BJ (cell line): ENCODE results near the gene TCF19. TPM values are rescaled to one million over a fixed set of nuclear protein-coding genes. Genes with fewer than 3 reads are reported as not detected.
"Not testable (repeated sequence)": the region's sequence is repeated elsewhere in the genome, so short reads cannot be mapped to it uniquely, and the experiment has no call there.

Source experiments
- CTCF ChIA-PET: fragments of 350-600 bp; formaldehyde crosslinking; extraction: SDS; loops from one replicate; lab custom pipeline; 2021; ENCODE audit warnings: antibody characterized with exemption, inconsistent platforms; lab: Yijun Ruan, JAX
- POLR2A ChIA-PET: fragments of 300-600 bp; sonication (Branson Sonifier 250); formaldehyde crosslinking; extraction: SDS; loops from one replicate; lab custom pipeline; 2021; ENCODE audit warnings: antibody characterized with exemption; lab: Charles Lee
- DNase-seq: peaks from one replicate; pipeline ENCODE4 v3.0.0-alpha.2; 2011; ENCODE audit warnings: low read depth
- H3K27me3 ChIP-seq: 2 replicates; pipeline ENCODE4 v1.6.0; 2011; ENCODE audit warnings: low read length; ENCODE audit not compliant: control insufficient read depth, insufficient read depth
- H3K36me3 ChIP-seq: 2 replicates; pipeline ENCODE4 v1.5.1; 2011; ENCODE audit warnings: low read length; ENCODE audit not compliant: control insufficient read depth, insufficient read depth
- H3K4me3 ChIP-seq: 2 replicates; pipeline ENCODE4 v1.5.1; 2011; ENCODE audit warnings: low read depth, mild to moderate bottlenecking, control low read depth, low read length
- polyA plus RNA-seq: library from polyadenylated mRNA; depleted of rRNA; stranded (reverse); fragments of >200 nt; gene quantifications from 2 replicates; pipeline ENCODE4 v1.2.3, GENCODE V29; 2011
- TF ChIP-seq, protein P1 (sequence below): IDR thresholded peaks from 2 replicates; pipeline ENCODE4 v1.5.1; 2011; ENCODE audit warnings: low read depth, mild to moderate bottlenecking, control low read depth, inconsistent platforms, low read length, moderate library complexity; ENCODE audit not compliant: insufficient read depth

Gene TCF19
- polyA plus RNA-seq, 1 experiment: 10.4 TPM

- TF ChIP-seq, protein P1, sequence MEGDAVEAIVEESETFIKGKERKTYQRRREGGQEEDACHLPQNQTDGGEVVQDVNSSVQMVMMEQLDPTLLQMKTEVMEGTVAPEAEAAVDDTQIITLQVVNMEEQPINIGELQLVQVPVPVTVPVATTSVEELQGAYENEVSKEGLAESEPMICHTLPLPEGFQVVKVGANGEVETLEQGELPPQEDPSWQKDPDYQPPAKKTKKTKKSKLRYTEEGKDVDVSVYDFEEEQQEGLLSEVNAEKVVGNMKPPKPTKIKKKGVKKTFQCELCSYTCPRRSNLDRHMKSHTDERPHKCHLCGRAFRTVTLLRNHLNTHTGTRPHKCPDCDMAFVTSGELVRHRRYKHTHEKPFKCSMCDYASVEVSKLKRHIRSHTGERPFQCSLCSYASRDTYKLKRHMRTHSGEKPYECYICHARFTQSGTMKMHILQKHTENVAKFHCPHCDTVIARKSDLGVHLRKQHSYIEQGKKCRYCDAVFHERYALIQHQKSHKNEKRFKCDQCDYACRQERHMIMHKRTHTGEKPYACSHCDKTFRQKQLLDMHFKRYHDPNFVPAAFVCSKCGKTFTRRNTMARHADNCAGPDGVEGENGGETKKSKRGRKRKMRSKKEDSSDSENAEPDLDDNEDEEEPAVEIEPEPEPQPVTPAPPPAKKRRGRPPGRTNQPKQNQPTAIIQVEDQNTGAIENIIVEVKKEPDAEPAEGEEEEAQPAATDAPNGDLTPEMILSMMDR: no peak
- H3K27me3 ChIP-seq: no peaks in the 10 kb centered on the region
- no peak for DNase-seq
- ChIA-PET POLR2A (no interaction called here), CTCF (no interaction called here)
- H3K4me3 ChIP-seq: no peak overlapping the region
- H3K36me3 ChIP-seq: no peaks in the 10 kb centered on the region
These were observed 27.8 kb downstream of the TCF19 start for GRCh38 chr6:31186052-31186734.

DNA sequence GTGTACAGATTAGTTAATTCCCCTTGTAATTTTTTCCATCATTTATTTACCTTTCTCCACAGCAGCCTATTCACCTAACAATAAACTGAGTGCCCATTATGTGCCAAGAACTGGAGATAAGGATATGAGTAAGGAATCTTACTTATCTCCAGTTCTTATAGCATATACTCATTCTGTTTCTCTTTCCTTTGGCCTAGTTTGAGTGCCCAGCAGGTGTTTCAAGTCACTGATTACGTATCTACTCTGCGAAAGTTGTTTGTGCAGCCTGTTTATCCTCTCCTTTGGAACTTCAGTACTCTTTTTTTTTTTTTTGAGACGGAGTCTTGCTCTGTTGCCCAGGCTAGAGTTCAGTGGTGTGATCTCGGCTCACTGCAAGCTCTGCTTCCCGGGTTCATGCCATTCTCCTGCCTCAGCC lies 29.4 kb downstream of the TCF19 start:
- Histone ChIP-seq H3K4me3 (no peak overlapping the region), H3K27me3 (no peaks in the 10 kb centered on the region), H3K36me3 (no peaks in the 10 kb centered on the region)
- TF ChIP-seq, protein P1: no peak
- DNase-seq: no peak
- ChIA-PET CTCF (interaction anchor here (1.1 kb wide), 1 partner anchor 50 kb away, joined by 5 read pairs; no protein-coding TSS in a partner anchor), POLR2A (no interaction called here)

- H3K27me3 ChIP-seq, DNase-seq, H3K36me3 ChIP-seq, H3K4me3 ChIP-seq, POLR2A ChIA-PET: not testable (repeated sequence)
- CTCF ChIA-PET: interaction anchor here (0.7 to 10.1 kb wide), 2 partner anchors 48 to 1655 kb away, joined by 4 to 166 read pairs; partner anchors contain the start of gene PSORS1C2
These were observed 30.8 kb downstream of the TCF19 start for GRCh38 chr6:31189223-31189622.

DNA sequence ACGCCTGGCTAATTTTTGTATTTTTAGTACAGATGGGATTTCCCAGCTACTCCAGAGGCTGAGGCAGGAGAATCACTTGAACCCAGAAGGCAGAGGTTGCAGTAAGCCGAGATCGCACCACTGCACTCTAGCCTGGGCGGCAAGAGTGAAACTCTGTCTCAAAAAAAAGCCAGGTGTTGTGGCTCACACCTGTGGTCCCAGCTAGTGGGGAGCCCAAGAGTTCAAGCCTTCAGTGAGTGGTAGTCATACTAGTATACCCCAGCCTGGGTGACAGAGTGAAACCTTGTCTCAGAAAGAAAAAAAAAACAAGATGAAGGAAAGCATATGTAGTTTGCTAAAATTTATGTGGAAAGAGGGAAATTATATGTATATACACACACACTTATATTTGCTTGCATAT lies 32.1 kb downstream of the TCF19 start:
- POLR2A ChIA-PET: no interaction called here
- H3K36me3 ChIP-seq: no peaks in the 10 kb centered on the region
- DNase-seq: no peak
- CTCF ChIA-PET: interaction anchor here (1.7 to 14.8 kb wide), 3 partner anchors 49 to 176 kb away, joined by 4 to 201 read pairs (median 166); partner anchors contain the start of gene PSORS1C2
- H3K27me3 ChIP-seq: no peaks in the 10 kb centered on the region
- TF ChIP-seq, protein P1: no peak
- H3K4me3 ChIP-seq: no peak overlapping the region

DNA sequence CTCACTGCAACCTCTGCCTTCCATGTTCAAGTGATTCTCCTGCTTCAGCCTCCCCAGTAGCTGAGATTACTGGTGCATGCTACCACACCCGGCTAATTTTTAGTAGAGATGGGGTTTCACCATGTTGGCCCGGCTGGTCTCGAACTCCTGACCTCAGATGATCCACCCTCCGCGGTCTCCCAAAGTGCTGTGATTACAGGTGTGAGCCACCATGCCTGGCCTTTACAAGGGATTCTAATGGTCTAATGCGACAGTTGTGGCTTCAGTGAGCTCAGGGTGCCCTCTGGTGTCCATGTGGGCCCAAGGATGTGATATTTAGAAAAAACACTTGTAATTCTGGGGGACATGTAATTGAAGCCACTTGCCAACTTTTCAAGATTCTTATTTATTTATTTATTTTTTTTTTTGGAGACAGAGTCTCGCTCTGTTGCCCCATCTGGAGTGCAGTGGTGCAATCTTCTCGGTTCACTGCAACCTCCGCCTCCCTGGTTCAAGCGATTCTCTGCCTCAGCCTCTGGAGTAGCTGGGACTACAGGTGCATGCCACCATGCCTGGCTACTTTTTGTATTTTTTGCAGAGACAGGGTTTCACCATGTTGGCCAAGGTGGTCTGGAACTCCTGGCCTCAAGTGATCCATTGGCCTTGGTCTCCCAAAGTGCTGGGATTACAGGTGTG lies 34.2 kb downstream of the TCF19 start:
- TF ChIP-seq, protein P1: peak; percentile 69
- H3K27me3 ChIP-seq, H3K36me3 ChIP-seq, H3K4me3 ChIP-seq: not testable (repeated sequence)
- DNase-seq: peak; percentile 17
- ChIA-PET CTCF (interaction anchor here (0.6 to 14.8 kb wide), 23 partner anchors 9 to 277 kb away, joined by 3 to 201 read pairs (median 4); partner anchors contain the start of gene PSORS1C2), POLR2A (interaction anchor here (0.6 kb wide), 1 partner anchor 560 kb away, joined by 6 read pairs; no protein-coding TSS in a partner anchor)
